ENCODE measurements around the gene THSD8.

THSD8 gene

DNA sequence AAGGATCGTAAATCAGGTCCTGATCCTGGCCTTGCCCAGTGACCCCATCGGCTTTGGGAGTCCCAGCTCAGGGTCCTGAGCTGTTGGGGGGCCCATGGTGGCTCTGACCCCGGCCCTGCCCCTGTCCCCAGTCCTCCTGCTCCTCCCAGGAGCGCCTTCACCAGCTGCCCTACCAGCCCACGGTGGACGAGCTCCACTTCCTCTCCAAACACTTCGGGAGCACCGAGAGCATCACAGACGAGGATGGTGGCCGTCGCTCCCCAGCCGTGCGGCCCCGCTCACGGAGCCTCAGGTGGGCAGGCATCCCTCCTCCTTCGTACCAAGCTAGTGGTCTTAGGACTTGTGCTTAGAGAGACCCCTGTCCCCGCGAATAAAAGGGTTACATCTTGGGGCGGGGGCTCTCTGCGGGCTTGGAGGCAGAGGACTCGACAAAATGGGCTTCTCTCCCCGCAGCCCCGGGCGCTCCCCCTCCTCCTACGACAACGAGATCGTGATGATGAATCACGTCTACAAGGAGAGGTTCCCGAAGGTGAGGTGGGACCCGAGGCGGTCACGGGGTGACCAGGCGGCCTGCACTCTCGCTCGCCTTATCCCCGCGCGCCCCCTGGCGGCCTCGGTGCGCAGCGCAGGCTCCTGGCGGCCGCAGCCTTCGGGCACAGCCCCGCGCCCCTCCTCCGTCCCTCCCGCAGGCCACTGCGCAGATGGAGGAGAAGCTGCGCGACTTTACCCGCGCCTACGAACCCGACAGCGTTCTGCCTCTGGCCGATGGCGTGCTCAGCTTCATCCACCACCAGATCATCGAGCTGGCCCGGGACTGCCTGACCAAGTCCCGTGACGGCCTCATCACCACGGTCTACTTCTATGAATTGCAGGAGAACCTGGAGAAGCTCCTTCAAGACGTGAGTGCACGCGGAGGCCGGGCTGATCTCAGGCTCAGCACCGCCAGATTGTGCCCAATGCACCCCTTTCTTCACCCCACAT lies 45.6 kb downstream of the THSD8 start:
- Histone ChIP-seq H3K4me2 (ENCODE audit: low read length) (peak overlapping the region; percentile 67), H3K79me2 (no peaks in the 10 kb centered on the region), H2AFZ (peak overlapping the region; percentile 79), H3K36me3 (ENCODE audit: control insufficient read depth, insufficient read depth, low read length) (no peaks in the 10 kb centered on the region), H3K4me1 (peaks cover 4% of the 10 kb centered on the region), H3K27me3 (ENCODE audit: control insufficient read depth, insufficient read depth, low read length) (no peaks in the 10 kb centered on the region), H3K27ac (no peak overlapping the region), H3K9ac (no peak overlapping the region), H3K4me3 (ENCODE audit: low read depth, low read length) (no peak overlapping the region), H3K9me3 (ENCODE audit: control insufficient read depth, low read length) (no peaks in the 10 kb centered on the region)
- TF ChIP-seq, protein P1, sequence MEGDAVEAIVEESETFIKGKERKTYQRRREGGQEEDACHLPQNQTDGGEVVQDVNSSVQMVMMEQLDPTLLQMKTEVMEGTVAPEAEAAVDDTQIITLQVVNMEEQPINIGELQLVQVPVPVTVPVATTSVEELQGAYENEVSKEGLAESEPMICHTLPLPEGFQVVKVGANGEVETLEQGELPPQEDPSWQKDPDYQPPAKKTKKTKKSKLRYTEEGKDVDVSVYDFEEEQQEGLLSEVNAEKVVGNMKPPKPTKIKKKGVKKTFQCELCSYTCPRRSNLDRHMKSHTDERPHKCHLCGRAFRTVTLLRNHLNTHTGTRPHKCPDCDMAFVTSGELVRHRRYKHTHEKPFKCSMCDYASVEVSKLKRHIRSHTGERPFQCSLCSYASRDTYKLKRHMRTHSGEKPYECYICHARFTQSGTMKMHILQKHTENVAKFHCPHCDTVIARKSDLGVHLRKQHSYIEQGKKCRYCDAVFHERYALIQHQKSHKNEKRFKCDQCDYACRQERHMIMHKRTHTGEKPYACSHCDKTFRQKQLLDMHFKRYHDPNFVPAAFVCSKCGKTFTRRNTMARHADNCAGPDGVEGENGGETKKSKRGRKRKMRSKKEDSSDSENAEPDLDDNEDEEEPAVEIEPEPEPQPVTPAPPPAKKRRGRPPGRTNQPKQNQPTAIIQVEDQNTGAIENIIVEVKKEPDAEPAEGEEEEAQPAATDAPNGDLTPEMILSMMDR (IDR thresholded peaks at IDR 0.05): peak; percentile 100

Data from parathyroid adenoma (tissue), 2 donors.